ENCODE data around the gene NR2C2AP.
A peak's percentile ranks its signal among the peaks of the same experiment; 100 is the strongest.

Gene NR2C2AP, protein sequence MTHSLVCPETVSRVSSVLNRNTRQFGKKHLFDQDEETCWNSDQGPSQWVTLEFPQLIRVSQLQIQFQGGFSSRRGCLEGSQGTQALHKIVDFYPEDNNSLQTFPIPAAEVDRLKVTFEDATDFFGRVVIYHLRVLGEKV

DNA sequence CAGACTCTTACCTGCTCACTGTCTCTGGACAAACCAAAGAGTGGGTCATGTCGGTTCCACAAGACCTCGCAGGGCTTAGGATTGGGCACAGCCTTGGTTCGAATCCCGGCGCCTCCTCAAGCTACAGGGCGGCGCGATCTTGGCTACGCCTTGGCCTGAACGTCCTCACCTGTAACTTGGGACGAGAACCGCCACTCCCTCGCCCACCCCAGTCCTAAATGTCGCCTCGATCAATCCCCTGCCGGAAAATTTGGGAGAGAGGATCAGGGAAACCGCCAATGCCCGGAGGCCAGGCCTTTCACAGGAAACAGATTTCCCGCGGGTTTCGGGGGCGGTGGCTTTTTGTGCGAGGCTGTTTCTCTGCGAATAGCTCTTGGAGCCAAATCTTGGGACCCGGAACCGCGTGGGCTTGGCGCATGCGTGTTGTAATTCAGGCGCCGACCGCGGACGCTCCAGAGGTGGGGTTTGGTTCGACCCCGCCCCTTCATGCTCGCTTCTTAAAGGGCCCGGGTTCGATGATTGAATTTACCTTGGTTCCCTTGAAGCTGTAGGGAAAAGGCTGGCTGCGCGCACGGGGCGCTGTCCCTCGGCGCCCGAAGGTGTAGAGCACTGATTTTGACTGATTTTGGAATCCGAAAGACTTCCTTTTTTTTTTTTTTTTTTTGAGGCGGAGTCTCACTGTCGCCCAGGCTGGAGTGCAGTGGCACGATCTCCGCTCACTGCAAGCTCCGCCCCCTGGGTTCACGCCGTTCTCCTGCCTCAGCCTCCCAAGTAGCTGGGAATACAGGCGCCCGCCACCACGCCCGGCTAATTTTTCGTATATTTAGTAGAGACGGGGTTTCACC, at the start of gene NR2C2AP:
Gene NR2C2AP (minus strand): TSS at position 403 of the 845 bp plus-strand sequence. CDS start 354 bp downstream, at position 49.
- H3K4me3 ChIP-seq (replicated peaks; ENCODE audit: low read depth, low read length): peak within 1 kb of the TSS; percentile 74
- TF ChIP-seq, protein P1, sequence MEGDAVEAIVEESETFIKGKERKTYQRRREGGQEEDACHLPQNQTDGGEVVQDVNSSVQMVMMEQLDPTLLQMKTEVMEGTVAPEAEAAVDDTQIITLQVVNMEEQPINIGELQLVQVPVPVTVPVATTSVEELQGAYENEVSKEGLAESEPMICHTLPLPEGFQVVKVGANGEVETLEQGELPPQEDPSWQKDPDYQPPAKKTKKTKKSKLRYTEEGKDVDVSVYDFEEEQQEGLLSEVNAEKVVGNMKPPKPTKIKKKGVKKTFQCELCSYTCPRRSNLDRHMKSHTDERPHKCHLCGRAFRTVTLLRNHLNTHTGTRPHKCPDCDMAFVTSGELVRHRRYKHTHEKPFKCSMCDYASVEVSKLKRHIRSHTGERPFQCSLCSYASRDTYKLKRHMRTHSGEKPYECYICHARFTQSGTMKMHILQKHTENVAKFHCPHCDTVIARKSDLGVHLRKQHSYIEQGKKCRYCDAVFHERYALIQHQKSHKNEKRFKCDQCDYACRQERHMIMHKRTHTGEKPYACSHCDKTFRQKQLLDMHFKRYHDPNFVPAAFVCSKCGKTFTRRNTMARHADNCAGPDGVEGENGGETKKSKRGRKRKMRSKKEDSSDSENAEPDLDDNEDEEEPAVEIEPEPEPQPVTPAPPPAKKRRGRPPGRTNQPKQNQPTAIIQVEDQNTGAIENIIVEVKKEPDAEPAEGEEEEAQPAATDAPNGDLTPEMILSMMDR (IDR thresholded peaks at IDR 0.05; ENCODE audit: low read length, missing control alignments): no peak
- peak; percentile 94 for DNase-seq (ENCODE audit: low read depth)

DNA sequence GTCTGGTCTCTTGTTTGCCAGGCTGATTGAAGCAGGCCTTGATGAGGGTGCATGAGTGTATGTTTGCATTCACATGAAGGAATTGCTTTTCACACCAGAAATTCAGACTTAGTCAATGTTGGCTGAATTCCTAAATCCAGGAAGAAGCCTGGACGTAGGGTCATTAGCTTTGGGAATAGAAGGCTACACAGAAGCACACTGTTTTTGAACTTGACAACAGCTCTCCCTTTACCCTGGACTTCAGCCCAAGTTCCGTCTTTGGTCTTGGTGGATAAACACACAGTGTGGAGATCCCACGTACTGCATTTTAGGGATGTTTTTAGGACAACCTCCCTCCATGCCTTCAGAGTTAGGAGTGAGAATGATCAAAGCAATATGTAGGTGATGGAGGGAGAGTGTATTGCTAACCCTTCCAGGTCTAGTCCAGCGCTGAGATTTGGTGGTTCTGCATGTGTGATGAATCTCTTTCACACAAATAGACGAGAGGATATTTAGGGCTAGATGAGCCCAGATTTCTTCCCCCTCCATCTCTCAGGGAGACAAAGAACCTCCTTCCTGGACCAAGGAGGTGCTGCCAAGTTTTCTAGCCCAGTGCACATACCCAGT, 47.1 kb upstream of the NR2C2AP start:
- TF ChIP-seq, protein P1 (IDR thresholded peaks at IDR 0.05; ENCODE audit: low read length, missing control alignments): no peak
- no peak for DNase-seq (ENCODE audit: low read depth)
- H3K4me3 ChIP-seq (replicated peaks; ENCODE audit: low read depth, low read length): no peak overlapping the region

DNA sequence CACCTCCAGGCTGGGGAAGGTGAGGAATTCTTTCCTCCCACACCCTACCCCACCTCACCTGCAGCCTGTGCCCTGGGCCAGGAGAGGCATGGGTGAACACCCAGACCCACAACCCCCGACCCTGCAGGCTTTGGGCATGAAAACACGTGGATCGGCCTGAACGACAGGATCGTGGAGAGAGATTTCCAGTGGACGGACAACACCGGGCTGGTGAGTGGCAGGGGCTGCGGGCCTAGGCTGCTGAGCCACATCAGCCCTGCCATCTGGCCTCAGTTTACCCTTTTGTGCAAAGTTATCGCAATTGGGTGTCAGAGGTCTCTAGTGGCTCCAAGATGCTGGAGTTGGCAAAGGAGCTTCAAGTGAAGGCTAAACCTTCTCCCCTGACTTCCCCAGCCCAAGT, 37.3 kb upstream of the NR2C2AP start:
- TF ChIP-seq, protein P1 (IDR thresholded peaks at IDR 0.05; ENCODE audit: low read length, missing control alignments): no peak
- DNase-seq (ENCODE audit: low read depth): no peak
- no peak overlapping the region for H3K4me3 ChIP-seq (replicated peaks; ENCODE audit: low read depth, low read length)

DNA sequence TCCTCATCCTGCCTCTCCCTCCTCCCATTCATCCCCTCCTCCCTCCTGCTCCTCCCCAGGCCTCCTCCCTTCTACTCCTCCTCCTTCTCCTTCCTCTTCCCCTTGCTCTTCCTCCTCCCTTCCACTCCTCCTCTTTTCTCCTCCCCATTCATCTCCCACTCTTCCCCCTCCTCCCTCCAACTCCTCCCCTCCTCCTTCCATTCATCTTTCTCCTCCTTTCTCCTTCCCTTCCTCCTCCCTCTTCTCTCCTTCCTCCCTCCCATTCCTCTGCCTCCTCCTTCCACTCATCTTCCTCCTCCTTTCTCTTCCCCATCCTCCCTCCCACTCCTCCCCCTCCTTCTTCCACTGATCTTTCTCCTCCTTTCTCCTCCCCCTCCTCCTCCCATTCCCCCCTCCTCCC, 36.5 kb upstream of the NR2C2AP start:
- H3K4me3 ChIP-seq (replicated peaks; ENCODE audit: low read depth, low read length): no peak overlapping the region
- DNase-seq (ENCODE audit: low read depth): no peak
- TF ChIP-seq, protein P1 (IDR thresholded peaks at IDR 0.05; ENCODE audit: low read length, missing control alignments): no peak

DNA sequence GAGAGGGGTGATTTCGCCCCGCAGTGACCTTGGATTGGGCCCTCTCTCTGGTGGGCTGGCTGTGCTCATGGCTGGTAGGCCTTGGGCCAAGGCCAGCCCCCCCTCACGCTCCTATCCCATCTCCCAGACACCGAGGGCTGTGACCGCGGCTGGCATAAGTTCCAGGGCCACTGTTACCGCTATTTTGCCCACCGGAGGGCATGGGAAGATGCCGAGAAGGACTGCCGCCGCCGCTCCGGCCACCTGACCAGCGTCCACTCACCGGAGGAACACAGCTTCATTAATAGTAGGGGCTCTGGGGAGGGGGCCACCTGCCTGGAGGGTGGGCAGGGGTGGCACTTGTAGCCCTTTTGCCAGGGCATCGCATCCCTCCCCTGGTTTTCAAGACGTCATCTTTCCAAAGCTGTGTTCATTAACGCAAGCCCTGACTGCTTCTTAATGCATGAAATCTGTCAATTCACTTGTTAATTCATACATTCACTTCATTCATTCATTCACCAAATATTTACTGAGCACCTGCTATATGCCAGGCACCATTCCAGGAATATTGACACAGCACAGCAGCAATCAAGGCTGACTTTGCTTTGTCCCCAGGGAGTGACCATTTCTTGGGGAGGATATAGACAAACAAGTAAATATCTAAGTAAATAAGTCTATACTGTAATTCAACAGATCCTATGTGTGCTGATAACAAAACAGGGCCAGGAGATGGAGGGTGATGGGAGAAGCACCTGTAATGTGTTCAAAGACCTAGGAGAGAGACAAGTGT, 35.1 kb upstream of the NR2C2AP start:
- no peak overlapping the region for H3K4me3 ChIP-seq (replicated peaks; ENCODE audit: low read depth, low read length)
- DNase-seq (ENCODE audit: low read depth): no peak
- TF ChIP-seq, protein P1 (IDR thresholded peaks at IDR 0.05; ENCODE audit: low read length, missing control alignments): no peak

DNA sequence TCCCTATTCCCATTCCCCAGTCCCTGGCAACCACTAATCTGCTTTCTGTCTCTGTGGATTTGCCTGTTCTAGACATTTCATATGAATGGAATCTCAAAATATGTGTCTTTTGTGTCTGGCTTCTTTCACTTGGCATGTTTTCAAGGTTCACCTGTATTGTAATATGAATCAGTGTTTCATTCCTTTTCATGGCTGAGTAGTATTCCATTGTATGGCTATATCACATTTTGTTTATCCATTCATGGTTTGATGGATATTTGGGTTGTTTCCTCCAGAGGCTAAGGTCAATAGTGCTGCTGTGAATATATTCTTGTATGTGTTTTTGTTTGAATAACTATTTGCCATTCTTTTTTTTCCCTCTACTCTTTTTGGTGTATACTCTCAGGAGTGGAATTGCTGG, 33.0 kb upstream of the NR2C2AP start:
- no peak overlapping the region for H3K4me3 ChIP-seq (replicated peaks; ENCODE audit: low read depth, low read length)
- DNase-seq (ENCODE audit: low read depth): no peak
- TF ChIP-seq, protein P1 (IDR thresholded peaks at IDR 0.05; ENCODE audit: low read length, missing control alignments): no peak
